Stomach (tissue), 4 donors: ENCODE results near the gene ENSA.
"Not testable (repeated sequence)": the region's sequence is repeated elsewhere in the genome, so short reads cannot be mapped to it uniquely, and the experiment has no call there.

ENCODE experiments used
- EP300 ChIP-seq: sonication (generic); formaldehyde crosslinking; IDR thresholded peaks from one replicate; pipeline ENCODE4 v1.6.1; 2017; ENCODE audit warnings: antibody characterized with exemption
- POLR2A ChIP-seq, 4 donors: fragments of 450-650 bp; IDR thresholded peaks; one replicate each; pipeline ENCODE4 v1.6.1; 2016; ENCODE audit warnings: antibody characterized with exemption in 4 of 4, control low read depth in 2 of 4, mild to moderate bottlenecking in 1 of 4, moderate library complexity in 1 of 4
- POLR2AphosphoS5 ChIP-seq, 3 donors: sonication (generic); formaldehyde crosslinking; IDR thresholded peaks; one replicate each; pipeline ENCODE4 v1.6.1; 2016; ENCODE audit warnings: antibody characterized with exemption in 3 of 3
- TF ChIP-seq, protein P1 (sequence below), 7 experiments: fragments of 450-650 bp in 4 of 7; fragments of 200-600 bp in 3 of 7; sonication (generic) in 3 of 7; IDR thresholded peaks; one replicate each; pipeline ENCODE4 v1.5.1; 2016 to 2019; ENCODE audit warnings: antibody characterized with exemption in 7 of 7, control low read depth in 2 of 7, mild to moderate bottlenecking in 1 of 7

DNA sequence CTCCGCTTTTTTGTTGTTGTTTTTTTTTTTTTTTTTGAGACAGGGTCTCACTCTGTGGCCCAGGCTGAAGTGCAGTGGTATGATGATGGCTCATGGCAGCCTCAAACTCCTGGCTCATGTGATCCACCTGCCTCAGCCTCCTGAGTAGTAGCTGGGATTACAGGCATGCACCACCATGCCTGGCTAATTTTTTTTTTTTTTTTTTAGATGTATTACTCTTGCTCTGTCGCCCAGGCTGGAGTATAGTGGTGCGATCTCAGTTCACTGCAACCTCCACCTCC lies 24.0 kb downstream of the ENSA start:
- TF ChIP-seq, protein P1, sequence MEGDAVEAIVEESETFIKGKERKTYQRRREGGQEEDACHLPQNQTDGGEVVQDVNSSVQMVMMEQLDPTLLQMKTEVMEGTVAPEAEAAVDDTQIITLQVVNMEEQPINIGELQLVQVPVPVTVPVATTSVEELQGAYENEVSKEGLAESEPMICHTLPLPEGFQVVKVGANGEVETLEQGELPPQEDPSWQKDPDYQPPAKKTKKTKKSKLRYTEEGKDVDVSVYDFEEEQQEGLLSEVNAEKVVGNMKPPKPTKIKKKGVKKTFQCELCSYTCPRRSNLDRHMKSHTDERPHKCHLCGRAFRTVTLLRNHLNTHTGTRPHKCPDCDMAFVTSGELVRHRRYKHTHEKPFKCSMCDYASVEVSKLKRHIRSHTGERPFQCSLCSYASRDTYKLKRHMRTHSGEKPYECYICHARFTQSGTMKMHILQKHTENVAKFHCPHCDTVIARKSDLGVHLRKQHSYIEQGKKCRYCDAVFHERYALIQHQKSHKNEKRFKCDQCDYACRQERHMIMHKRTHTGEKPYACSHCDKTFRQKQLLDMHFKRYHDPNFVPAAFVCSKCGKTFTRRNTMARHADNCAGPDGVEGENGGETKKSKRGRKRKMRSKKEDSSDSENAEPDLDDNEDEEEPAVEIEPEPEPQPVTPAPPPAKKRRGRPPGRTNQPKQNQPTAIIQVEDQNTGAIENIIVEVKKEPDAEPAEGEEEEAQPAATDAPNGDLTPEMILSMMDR (IDR thresholded peaks at IDR 0.05) = not testable (repeated sequence)
- TF ChIP-seq POLR2A (IDR thresholded peaks at IDR 0.05); EP300; POLR2AphosphoS5 (IDR thresholded peaks at IDR 0.05): not testable (repeated sequence)
